Adipose tissue (tissue), 3 donors: Measurements from ENCODE around the gene CEBPB. TPM values are rescaled to one million over a fixed set of nuclear protein-coding genes. Genes with fewer than 3 reads are reported as not detected.

Experiments
- H3K27ac ChIP-seq: one replicate; pipeline ENCODE4 v1.5.1; 2013; ENCODE audit warnings: low read depth, low read length
- WGBS, 3 donors: extraction: QIAGEN DNeasy Blood & Tissue Kit; methylation state at CpG; one replicate each; pipeline ENCODE4 v1.1.7; 2013; 5-methylcytosine and 5-hydroxymethylcytosine counted together
- polyA plus RNA-seq, 3 donors: library from polyadenylated mRNA; stranded (reverse); fragments of 200-250 nt; gene quantifications; one replicate each; pipeline ENCODE4 v1.2.3, GENCODE V29; 2013
- donor health status: healthy with polysubstance abuse.
- donor health status: Bipolar disorder and iron deficiency.
- donor health status: healthy.

Gene CEBPB
- polyA plus RNA-seq, 3 donors = 25.1 to 214 (median 72.9) TPM

DNA sequence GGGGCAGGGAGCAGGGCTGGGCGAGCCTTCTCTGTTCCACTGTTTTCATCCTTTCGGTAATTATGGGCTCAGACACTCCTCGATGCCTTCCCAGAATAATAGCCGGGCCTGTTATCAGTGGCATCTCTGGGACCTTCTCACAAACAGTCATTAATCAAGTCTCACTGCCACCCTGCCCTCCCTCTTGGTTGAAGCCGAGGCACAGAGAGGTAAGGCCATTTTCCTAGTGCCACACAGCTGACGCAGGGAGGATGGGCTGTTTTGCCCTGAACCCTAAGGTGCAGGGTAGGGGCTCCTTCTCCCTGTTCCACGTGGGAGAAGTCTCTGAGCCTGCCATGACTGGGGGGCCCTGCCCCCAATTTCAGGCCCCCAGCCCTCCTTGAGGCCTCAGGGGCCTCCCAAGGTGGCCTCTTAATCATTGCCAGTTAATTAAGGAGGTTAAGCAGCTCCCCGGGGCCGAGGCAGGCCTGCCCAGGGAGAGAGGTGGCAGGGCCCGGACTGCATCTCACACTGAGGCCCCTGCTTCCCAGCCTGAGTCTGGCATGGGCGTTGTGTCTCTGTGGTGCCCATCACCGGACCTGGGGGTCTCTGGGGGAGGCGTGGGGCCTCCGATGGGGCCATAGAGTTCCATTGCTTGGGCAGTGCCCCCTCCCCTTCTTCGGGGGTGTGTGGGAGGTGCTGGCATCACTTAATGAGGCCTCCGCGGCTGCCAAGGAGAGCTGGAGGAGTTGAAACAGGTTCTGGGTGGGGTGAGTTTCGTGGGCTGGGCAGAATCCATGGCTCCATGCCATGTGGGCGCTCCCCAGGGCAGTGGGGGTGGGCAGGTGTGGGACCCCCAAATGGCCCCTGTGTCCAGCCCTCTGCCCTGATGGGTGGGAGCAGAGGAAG, 42.9 kb downstream of the CEBPB start:
- no peak overlapping the region for H3K27ac ChIP-seq
- 69 to 75% (median 70%) methylated on average over 17 to 19 of the region's 19 CpGs for WGBS, 3 donors

- 86 to 90% (median 89%) methylated on average over 12 of the region's 12 CpGs for WGBS, 3 donors
- H3K27ac ChIP-seq = no peak overlapping the region
Observed at GRCh38 chr20:50234288-50234687, 43.7 kb downstream of the CEBPB start.

DNA sequence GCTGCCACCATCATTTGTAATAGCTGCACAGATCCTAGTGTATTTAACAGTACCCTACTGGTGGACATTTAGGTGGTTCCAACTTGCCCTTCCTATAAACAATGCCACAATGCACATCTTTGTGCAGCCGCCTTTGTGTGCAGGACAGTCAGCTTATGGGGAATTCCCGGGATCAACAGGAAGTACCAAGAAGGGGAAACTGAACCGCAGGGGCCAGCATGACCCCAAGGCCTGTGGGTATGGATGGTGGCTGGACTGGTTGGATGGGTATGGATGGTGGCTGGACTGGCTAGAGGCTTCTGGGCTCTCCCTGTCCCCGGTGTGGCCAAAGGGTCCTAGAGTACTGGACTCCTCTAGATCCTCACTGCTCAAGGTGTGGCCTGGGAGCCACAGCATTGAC, 46.7 kb downstream of the CEBPB start:
- 57 to 78% (median 63%) methylated on average over 4 of the region's 4 CpGs for WGBS, 3 donors
- no peak overlapping the region for H3K27ac ChIP-seq

GRCh38 chr20:50238081-50238800, 47.6 kb downstream of the CEBPB start:
- H3K27ac ChIP-seq = no peak overlapping the region
- WGBS, 3 donors = 78 to 91% (median 79%) methylated on average over 19 of the region's 19 CpGs

DNA sequence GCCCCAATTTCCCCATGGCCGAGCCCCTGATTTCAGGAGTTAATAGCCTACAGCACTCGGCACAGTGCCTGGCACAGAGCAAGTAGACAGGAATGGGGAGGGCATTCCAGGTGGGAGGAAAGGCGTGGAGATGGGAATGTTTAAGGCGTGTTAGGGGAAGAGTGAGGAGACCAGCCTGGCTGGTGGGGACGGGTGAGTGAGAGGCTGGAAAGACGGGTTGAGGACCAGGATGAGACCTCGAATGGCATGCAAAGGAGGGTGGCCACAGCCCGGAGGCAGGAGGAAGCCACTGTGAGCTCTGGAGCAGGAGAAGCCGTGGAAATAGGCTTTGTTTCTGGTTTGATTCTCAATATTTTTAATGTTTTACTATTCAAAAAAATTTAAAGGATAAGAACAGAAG, 49.5 kb downstream of the CEBPB start:
- no peak overlapping the region for H3K27ac ChIP-seq

DNA sequence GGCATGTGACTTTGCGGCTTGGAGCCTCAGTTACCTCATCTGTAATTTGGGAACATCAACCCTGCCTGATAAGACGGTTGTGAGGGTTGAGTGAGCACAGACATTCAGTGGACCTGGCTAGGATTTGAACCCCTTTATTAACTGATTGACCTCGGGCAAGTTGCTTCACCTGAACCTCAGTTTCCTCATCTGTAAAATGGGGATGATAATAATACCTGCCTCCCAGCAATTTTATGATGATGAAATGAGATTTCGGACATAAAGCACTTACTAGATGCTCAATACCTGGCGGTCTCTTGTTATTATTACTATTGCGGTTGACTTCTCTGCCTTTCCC, 51.5 kb downstream of the CEBPB start:
- 95 to 96% (median 96%) methylated on average over 6 of the region's 6 CpGs for WGBS, 3 donors
- no peak overlapping the region for H3K27ac ChIP-seq

More for the DNA sequence above, 49.5 kb downstream of the CEBPB start:
- WGBS, 3 donors = 72 to 81% (median 80%) methylated on average over 9 of the region's 9 CpGs

Other genes with a start within 250 kb of the CEBPB start
- 10 to 100 TPM in 2 of 3 donors, 1 to 10 TPM in 1; 2.8 to 23.4 (median 21.5) TPM for gene SNAI1, start 207.8 kb upstream of the CEBPB start, polyA plus RNA-seq
- 10 to 100 TPM; 45.8 to 85.7 (median 66.3) TPM for gene UBE2V1, start 77.7 kb upstream of the CEBPB start, polyA plus RNA-seq
- 10 to 100 TPM; 10.6 to 53.5 (median 21.8) TPM for gene PEDS1, start 37.1 kb upstream of the CEBPB start, polyA plus RNA-seq